ENCODE measurements around the gene UBL4B.

The UBL4B gene

GRCh38 chr1:110155878-110156522, 43.8 kb downstream of the UBL4B start:
- H3K4me1 ChIP-seq (ENCODE audit: low read length), result no peaks in the 10 kb centered on the region
- no peaks in the 10 kb centered on the region for H3K9me3 ChIP-seq (ENCODE audit: insufficient read depth, low read length)
- no peaks in the 10 kb centered on the region for H3K79me2 ChIP-seq (ENCODE audit: low read length)
- H3K27ac ChIP-seq (ENCODE audit: low read length), result no peak overlapping the region
- H2AFZ ChIP-seq (ENCODE audit: low read depth, low read length), result no peak overlapping the region
- H3K9ac ChIP-seq (ENCODE audit: low read length), result no peak overlapping the region
- no peaks in the 10 kb centered on the region for H4K20me1 ChIP-seq (ENCODE audit: insufficient read depth, low read length)
- no peak overlapping the region for H3K4me2 ChIP-seq (ENCODE audit: low read length)
- TF ChIP-seq EZH2phosphoT487 (IDR thresholded peaks at IDR 0.05; ENCODE audit: low read depth), result no peak
- TF ChIP-seq, protein P1, sequence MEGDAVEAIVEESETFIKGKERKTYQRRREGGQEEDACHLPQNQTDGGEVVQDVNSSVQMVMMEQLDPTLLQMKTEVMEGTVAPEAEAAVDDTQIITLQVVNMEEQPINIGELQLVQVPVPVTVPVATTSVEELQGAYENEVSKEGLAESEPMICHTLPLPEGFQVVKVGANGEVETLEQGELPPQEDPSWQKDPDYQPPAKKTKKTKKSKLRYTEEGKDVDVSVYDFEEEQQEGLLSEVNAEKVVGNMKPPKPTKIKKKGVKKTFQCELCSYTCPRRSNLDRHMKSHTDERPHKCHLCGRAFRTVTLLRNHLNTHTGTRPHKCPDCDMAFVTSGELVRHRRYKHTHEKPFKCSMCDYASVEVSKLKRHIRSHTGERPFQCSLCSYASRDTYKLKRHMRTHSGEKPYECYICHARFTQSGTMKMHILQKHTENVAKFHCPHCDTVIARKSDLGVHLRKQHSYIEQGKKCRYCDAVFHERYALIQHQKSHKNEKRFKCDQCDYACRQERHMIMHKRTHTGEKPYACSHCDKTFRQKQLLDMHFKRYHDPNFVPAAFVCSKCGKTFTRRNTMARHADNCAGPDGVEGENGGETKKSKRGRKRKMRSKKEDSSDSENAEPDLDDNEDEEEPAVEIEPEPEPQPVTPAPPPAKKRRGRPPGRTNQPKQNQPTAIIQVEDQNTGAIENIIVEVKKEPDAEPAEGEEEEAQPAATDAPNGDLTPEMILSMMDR (IDR thresholded peaks at IDR 0.05; ENCODE audit: low read depth, low read length), result no peak
- no peak overlapping the region for H3K4me3 ChIP-seq (ENCODE audit: low read length)
- no peaks in the 10 kb centered on the region for H3K27me3 ChIP-seq (ENCODE audit: low read depth, low read length)
- no peaks in the 10 kb centered on the region for H3K36me3 ChIP-seq (replicated peaks; ENCODE audit: low read depth, low read length)

GRCh38 chr1:110158261-110158660, 46.0 kb downstream of the UBL4B start:
- Histone ChIP-seq H3K9ac (ENCODE audit: low read length) (no peak overlapping the region), H3K36me3 (replicated peaks; ENCODE audit: low read depth, low read length) (no peaks in the 10 kb centered on the region), H3K27me3 (ENCODE audit: low read depth, low read length) (no peaks in the 10 kb centered on the region), H3K4me1 (ENCODE audit: low read length) (no peaks in the 10 kb centered on the region), H3K4me2 (ENCODE audit: low read length) (no peak overlapping the region), H2AFZ (ENCODE audit: low read depth, low read length) (no peak overlapping the region), H3K9me3 (ENCODE audit: insufficient read depth, low read length) (no peaks in the 10 kb centered on the region), H3K79me2 (ENCODE audit: low read length) (no peaks in the 10 kb centered on the region), H4K20me1 (ENCODE audit: insufficient read depth, low read length) (no peaks in the 10 kb centered on the region), H3K27ac (ENCODE audit: low read length) (no peak overlapping the region), H3K4me3 (ENCODE audit: low read length) (no peak overlapping the region)
- TF ChIP-seq EZH2phosphoT487 (IDR thresholded peaks at IDR 0.05; ENCODE audit: low read depth), result no peak
- TF ChIP-seq, protein P1 (IDR thresholded peaks at IDR 0.05; ENCODE audit: low read depth, low read length), result no peak

- Histone ChIP-seq H3K9ac (ENCODE audit: low read length) (no peak overlapping the region), H3K79me2 (ENCODE audit: low read length) (no peaks in the 10 kb centered on the region), H3K27ac (ENCODE audit: low read length) (no peak overlapping the region), H2AFZ (ENCODE audit: low read depth, low read length) (no peak overlapping the region), H3K4me3 (ENCODE audit: low read length) (no peak overlapping the region), H3K4me1 (ENCODE audit: low read length) (no peaks in the 10 kb centered on the region), H3K4me2 (ENCODE audit: low read length) (no peak overlapping the region), H3K27me3 (ENCODE audit: low read depth, low read length) (no peaks in the 10 kb centered on the region), H4K20me1 (ENCODE audit: insufficient read depth, low read length) (no peaks in the 10 kb centered on the region), H3K36me3 (replicated peaks; ENCODE audit: low read depth, low read length) (no peaks in the 10 kb centered on the region), H3K9me3 (ENCODE audit: insufficient read depth, low read length) (no peaks in the 10 kb centered on the region)
- TF ChIP-seq, protein P1 (IDR thresholded peaks at IDR 0.05; ENCODE audit: low read depth, low read length), result no peak
- no peak for TF ChIP-seq EZH2phosphoT487 (IDR thresholded peaks at IDR 0.05; ENCODE audit: low read depth)
These were observed 46.9 kb downstream of the UBL4B start for GRCh38 chr1:110159168-110159567.

DNA sequence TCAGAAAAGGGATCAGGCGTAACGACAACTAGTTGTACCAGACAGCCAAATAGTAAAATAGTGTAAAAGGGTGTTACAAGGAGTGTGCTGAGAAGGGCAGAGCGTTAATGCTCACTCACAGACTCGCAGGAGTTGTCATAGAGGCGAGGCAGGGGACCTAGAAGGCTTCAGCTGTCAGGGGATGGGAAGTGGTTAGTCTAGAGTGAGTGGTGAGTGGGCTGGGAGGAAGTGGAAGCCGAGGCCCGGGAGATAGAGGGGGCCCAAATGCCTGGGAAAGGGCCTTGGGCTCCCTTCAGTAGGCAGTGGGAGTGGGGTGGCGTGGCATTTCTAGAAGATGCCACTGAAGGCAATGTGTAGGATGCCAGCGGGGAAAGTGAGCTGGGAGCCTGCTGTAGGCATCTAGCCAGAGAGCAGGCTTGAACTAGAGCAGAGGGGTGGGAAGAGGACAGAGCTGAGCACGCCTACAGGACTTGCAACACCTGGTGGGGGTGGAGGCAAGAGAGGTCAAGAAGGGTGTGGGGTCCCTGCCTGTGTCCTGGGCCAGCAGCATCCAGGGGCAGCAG, 48.4 kb downstream of the UBL4B start:
- Histone ChIP-seq H3K4me1 (ENCODE audit: low read length) (no peaks in the 10 kb centered on the region), H3K4me2 (ENCODE audit: low read length) (no peak overlapping the region)
- no peak for TF ChIP-seq EZH2phosphoT487 (IDR thresholded peaks at IDR 0.05; ENCODE audit: low read depth)
- TF ChIP-seq, protein P1 (IDR thresholded peaks at IDR 0.05; ENCODE audit: low read depth, low read length), result no peak

More for the DNA sequence above, 48.4 kb downstream of the UBL4B start:
- no peaks in the 10 kb centered on the region for H3K36me3 ChIP-seq (replicated peaks; ENCODE audit: low read depth, low read length)
- no peak overlapping the region for H3K4me3 ChIP-seq (ENCODE audit: low read length)
- no peaks in the 10 kb centered on the region for H3K79me2 ChIP-seq (ENCODE audit: low read length)
- no peaks in the 10 kb centered on the region for H3K9me3 ChIP-seq (ENCODE audit: insufficient read depth, low read length)
- H4K20me1 ChIP-seq (ENCODE audit: insufficient read depth, low read length), result no peaks in the 10 kb centered on the region
- no peak overlapping the region for H3K9ac ChIP-seq (ENCODE audit: low read length)
- no peak overlapping the region for H2AFZ ChIP-seq (ENCODE audit: low read depth, low read length)
- H3K27me3 ChIP-seq (ENCODE audit: low read depth, low read length), result no peaks in the 10 kb centered on the region
- no peak overlapping the region for H3K27ac ChIP-seq (ENCODE audit: low read length)
